GM19025 (cell line): ENCODE data around the gene HSD17B12.
"Not testable (repeated sequence)": the region's sequence is repeated elsewhere in the genome, so short reads cannot be mapped to it uniquely, and the experiment has no call there.

Experiments
- ATAC-seq: cut with Tn5 transposase; IDR thresholded peaks from one replicate; pipeline ENCODE4 v1.9.1; 2021; ENCODE audit warnings: mild to moderate bottlenecking, low read depth, moderate library complexity; ENCODE audit not compliant: unreplicated experiment

The HSD17B12 gene

GRCh38 chr11:43738600-43739409 lies 58.3 kb downstream of the HSD17B12 start:
- ATAC-seq: no peak

- no peak for ATAC-seq
Observed at GRCh38 chr11:43746670-43747069, 66.1 kb downstream of the HSD17B12 start.

DNA sequence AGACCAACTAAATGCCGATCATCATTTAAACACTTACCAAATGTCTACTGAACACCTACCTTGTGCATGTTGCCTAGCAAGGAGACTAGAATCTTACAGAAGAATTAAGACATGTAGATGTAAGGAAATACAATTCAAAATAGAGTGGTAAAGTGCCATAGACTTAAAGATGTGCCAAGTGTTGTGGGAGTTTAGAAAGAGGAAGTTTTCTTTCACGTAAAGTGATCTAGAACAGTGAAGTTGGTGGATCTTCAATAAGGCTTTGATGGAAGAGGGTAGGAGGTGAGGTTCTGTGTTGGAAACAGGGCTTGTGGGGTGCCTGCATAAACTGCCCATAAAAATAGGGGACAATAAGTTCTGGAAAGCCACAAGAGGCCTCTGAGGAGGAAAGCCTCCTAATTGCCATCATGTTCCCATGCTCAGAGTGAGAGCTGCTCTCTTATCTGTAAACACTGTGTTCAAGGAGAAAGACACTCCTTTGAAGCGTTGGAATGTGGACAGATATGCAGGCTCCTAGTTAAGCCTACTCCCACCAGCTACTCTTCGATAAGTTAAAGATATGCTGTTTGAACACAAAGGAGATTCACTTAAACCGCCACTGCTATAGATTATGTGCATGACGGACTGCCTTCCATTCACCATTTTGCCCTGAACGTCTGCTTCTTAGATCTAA lies 66.7 kb downstream of the HSD17B12 start:
- no peak for ATAC-seq

DNA sequence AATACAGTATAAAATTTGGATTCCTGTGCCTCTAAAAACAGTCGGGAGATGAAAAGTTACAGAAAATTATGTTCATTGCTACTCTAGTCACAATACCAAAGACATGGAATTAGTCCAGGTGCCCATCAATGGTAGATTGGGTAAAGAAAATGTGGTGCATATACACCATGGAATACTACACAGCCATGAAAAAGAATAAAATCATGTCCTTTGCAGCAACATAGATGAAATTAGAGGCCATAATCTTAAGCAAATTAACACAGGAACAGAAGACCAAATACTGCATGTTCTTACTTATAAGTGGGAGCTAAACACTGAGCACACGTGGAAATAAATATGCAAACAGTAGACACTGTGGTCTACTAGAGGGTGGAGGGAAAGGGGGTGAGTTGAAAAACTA lies 67.6 kb downstream of the HSD17B12 start:
- no peak for ATAC-seq

- ATAC-seq: no peak
Observed at GRCh38 chr11:43751726-43752125, 71.2 kb downstream of the HSD17B12 start.

DNA sequence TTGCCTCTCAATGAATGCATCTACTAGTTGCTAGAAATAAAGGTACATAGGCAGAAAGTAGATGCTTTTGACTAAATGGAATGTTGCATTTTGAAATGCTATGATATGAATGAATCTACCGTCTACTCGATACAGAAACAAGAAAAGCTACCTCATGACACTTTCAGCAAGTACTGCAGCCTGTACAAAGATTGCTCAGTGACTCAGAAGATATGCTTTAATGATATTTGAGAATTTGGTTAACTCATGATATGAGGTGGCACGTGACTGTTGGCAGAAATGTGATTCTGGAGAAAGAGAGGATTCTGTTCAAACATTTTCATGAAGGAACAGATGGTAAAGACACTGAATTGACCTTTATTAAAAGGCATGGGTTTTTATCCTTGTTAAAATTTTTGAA lies 76.0 kb downstream of the HSD17B12 start:
- ATAC-seq: no peak

- no peak for ATAC-seq
Observed at GRCh38 chr11:43758927-43759326, 78.4 kb downstream of the HSD17B12 start.

DNA sequence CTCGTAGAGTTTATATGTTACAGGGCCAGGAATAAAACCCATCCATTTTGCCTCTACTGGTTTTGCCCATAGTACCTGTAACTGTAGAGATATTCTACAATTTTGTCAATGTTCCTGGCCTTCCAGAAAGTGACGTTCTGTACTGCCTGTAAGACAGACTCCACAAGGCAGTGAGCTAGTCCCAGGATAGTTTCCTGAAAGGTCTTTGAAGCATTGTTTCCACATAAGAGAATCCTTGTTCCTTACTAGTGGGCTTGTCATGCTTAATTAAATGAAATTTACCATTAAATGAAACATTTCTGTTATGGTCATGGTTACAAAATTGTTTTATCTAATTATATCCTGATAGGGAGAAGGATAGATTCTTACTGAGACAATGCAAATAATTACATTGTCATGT lies 80.4 kb downstream of the HSD17B12 start:
- no peak for ATAC-seq

- ATAC-seq: no peak
Observed at GRCh38 chr11:43765194-43765593, 84.7 kb downstream of the HSD17B12 start.

DNA sequence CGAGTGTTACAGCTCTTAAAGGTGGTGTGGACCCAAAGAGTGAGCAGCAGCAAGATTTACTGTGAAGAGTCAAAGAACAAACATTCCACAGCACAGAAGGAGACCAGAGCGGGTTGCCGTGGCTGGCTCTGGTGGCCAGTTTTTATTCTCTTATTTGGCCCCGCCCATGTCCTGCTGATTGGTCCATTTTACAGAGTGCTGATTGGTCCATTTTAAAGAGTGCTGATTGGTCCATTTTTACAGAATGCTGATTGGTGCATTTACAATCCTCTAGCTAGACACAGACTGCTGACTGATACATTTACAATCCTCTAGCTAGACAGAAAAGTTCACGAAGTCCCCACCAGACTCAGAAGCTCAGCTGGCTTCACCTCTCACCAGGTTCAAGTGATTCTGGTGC lies 88.1 kb downstream of the HSD17B12 start:
- not testable (repeated sequence) for ATAC-seq

- ATAC-seq: no peak
Observed at GRCh38 chr11:43770173-43770572, 89.6 kb downstream of the HSD17B12 start.

DNA sequence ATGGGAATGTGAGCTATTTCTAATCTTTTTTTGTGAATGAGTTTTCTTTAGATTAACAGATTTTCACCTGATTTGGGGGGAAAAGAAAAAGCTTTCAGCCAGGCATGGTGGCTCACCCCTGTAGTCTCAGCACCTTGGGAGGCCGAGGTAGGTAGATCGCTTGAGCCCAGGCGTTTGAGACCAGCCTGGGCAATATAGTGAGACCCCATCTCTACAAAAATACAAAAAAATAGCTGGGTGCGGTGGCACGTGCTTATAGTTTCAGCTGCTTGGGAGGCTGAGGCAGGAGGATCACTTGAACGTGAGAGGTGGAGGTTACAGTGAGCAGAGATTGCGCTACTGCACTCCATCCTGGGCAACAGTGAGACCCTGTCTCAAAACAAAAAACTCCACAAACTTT lies 92.2 kb downstream of the HSD17B12 start:
- ATAC-seq: no peak

- ATAC-seq: no peak
Observed at GRCh38 chr11:43774786-43775185, 94.2 kb downstream of the HSD17B12 start.

DNA sequence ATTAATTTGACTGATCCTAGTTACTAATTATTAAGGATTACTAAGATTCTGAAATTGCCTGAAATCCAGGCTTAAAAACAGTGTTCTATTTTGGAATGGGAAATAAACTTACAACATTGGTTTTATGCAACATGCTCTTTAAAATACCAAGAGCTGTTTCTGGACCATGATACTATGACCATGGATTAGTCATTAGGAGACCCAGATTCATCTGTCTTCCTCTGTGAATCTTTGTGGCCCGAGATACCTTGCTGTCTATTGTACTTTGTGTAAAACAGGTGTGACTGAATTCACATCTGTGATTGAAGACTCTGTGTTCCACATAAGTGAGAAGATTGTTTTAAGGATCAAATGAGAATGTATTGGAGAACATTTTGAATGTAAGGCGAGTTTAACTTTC lies 98.8 kb downstream of the HSD17B12 start:
- no peak for ATAC-seq

DNA sequence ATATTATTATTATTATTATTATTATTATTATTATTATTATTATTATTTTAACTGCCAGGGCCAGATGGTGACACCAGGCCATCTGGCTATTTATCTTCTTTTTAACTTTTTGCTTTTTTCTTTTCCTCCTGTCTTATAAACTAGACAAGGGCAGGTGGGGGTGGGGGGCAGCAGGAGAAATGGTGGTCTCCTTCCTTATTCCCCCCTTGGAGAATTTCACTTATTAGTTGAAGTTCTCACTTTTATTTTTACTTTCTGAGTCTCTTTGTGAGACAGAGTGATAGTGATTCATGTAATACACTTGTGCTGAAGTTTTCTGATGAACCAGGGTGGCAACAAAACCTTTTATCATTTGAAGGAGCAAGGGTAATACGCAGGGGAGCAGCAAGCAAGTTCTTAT lies 103.8 kb downstream of the HSD17B12 start:
- no peak for ATAC-seq

- no peak for ATAC-seq
Observed at GRCh38 chr11:43784866-43785265, 104.3 kb downstream of the HSD17B12 start.

GRCh38 chr11:43785318-43785717 lies 104.8 kb downstream of the HSD17B12 start:
- ATAC-seq: no peak

DNA sequence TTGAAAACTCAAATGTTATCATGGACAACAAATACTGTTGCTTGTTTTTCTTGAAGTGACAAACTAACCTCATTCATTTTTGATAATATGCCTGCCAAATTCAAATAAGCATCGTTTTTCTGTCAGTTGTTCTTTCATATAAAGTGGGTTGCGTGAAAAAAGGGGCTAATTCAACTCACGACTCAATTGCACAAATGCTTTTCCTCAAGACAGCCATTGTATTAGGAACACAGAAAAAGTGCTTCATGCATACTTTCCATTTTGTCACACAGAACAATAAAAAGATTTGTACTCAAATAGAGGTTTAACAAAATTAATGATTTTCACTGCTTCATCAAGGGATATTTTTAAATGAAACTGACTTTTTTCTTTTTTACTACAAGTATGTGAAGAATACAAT lies 105.5 kb downstream of the HSD17B12 start:
- no peak for ATAC-seq

DNA sequence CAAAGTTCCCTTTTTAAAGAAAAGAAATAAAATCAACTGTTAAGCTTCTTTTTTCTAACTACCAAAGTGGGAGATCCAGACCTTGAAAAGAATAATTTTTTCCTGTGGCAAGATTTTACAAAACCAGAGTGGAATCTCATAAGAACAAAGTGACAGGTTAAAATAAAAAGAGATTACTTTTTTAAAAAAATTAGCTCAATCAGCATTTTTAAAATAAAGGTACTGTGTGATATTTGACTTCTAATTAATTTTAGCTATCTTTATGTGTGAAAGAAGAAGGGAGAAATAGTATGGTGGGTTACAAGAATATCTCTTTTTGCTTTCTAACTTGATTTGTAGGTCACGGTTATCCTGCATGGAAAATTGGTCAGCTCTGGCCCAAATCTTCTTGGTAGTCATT lies 107.3 kb downstream of the HSD17B12 start:
- ATAC-seq: no peak

GRCh38 chr11:43788421-43788820 lies 107.9 kb downstream of the HSD17B12 start:
- no peak for ATAC-seq

DNA sequence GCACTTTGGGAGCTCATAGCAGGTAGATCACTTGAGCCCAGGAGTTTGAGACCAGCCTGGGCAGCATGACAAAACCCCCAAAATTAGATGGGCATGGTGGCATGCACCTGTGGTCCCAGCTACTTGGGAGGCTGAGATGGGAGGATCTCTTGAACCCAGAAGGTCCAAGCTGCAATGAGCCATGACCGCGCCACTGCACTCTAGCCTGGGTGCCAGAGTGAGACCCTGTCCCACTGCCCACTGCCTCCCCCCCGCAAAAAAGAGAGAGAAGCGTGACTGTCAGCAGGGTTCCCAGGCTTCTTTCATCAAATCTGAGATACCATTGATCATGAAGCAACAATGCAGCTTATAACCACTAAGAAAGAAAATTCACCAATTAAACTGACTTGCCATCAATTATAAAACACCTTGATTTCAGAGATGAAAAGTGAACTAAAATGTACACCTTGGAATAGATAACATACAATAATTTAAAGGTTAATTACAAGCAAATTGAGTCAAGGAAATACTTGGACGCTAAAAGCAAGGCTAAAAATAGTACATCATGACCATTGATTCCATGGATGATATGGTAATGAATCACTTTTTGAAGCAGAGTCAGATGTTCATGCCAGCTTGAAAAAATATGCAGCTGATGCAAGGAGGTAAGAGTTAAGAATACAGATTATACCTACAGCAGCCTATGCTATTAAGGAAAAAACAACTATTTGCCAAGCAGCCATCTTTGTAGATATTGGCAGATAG lies 109.3 kb downstream of the HSD17B12 start:
- ATAC-seq: no peak

DNA sequence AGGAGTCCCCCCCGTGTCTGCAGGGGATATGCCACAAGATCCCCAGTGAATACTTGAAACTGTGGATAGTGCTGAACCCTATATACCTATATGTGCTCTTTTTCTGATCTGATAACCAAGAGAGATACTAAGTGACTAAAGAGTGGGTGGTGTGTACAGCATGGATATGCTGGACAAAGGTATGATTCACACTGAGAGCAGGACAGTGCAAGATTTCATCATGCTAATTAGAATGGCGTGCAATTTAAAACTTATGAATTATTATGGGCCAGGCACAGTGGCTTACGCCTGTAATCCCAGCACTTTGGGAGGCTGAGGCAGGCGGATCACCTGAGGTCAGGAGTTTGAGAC lies 109.9 kb downstream of the HSD17B12 start:
- ATAC-seq: no peak
